Thyroid gland (tissue), 4 donors: Measurements from ENCODE around the gene DCP2.

Source experiments
- POLR2A ChIP-seq, 2 donors: fragments of 450-650 bp; IDR thresholded peaks; one replicate each; pipeline ENCODE4 v1.6.1; 2017; ENCODE audit warnings: antibody characterized with exemption in 2 of 2, mild to moderate bottlenecking in 2 of 2, moderate library complexity in 1 of 2
- TF ChIP-seq, protein P1 (sequence below), 6 experiments: fragments of 200-600 bp in 3 of 6; fragments of 450-650 bp in 3 of 6; sonication (generic) in 3 of 6; IDR thresholded peaks; one replicate each; pipeline ENCODE4 v1.5.1; 2016 to 2019; ENCODE audit warnings: antibody characterized with exemption in 6 of 6, mild to moderate bottlenecking in 2 of 6, inconsistent platforms in 1 of 6, moderate library complexity in 1 of 6

DNA sequence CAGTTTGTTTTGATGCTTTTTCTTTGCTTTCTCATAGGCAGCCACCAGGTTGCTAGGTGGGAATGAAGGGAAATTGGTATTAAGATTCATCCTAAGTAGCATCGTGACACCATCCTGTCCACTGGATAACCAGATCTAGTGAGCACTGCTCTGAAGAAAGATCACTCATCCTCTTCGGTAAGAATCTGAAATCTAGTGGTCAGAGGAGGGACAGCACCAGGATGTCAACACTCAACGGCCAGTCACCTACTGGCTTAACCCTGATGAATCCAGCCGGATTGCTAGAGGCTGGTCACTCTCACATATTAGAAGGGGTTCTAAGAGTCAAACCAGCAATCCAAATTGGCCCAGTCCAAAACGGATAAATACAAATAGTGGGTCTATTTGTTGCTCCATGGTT is 50.8 kb downstream of the DCP2 start:
- no peak for TF ChIP-seq POLR2A (IDR thresholded peaks at IDR 0.05)
- TF ChIP-seq, protein P1, sequence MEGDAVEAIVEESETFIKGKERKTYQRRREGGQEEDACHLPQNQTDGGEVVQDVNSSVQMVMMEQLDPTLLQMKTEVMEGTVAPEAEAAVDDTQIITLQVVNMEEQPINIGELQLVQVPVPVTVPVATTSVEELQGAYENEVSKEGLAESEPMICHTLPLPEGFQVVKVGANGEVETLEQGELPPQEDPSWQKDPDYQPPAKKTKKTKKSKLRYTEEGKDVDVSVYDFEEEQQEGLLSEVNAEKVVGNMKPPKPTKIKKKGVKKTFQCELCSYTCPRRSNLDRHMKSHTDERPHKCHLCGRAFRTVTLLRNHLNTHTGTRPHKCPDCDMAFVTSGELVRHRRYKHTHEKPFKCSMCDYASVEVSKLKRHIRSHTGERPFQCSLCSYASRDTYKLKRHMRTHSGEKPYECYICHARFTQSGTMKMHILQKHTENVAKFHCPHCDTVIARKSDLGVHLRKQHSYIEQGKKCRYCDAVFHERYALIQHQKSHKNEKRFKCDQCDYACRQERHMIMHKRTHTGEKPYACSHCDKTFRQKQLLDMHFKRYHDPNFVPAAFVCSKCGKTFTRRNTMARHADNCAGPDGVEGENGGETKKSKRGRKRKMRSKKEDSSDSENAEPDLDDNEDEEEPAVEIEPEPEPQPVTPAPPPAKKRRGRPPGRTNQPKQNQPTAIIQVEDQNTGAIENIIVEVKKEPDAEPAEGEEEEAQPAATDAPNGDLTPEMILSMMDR (IDR thresholded peaks at IDR 0.05): no peak
